ENCODE results near the gene PRKG2.

Gene PRKG2

DNA sequence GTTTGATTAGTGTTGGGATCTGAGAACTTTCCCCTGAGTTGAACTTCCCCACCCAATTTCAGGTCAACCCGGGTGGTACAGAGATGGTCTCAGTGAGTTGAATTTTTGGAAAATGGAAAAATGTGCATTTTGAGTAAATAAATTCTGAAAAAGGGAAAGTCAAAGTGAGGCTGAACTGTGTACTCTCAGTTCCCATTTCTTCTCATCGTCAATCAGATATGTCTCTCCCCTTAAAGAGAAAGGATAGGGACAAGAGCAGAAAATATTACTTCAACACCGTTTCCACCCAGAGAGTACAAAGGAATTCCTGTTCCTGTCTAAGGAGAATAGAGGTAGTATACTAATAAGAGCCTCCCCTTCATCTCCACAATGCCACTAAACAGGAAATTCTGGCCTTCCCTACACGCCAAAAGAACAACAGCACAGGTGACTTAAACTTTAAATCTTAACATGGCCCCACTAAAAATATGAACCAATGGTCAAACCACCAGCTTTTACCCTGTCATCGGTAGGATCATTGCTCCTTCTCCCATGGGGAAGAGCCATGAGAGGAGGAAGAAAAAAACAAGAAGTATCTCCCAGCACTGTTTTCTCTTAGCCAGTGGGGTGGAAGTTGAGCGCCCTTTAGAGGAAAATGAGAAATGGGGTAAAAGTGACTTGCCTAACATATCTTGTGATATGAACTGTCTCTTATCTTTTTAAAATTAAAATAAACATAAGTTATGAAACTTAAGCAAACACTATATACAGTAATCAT lies 154.3 kb downstream of the PRKG2 start:
- H3K27ac ChIP-seq (ENCODE audit: low read depth, low read length, severe bottlenecking), result no peak overlapping the region
- H3K4me3 ChIP-seq (ENCODE audit: extremely low read depth, insufficient read depth, low read length, poor library complexity, severe bottlenecking), result no peak overlapping the region
- H3K36me3 ChIP-seq (ENCODE audit: control insufficient read depth, insufficient read depth, low read length), result no peaks in the 10 kb centered on the region
- no CpG with 5 or more reads among the region's 6 CpGs for WGBS, 2 experiments (ENCODE audit: insufficient coverage in 2 of 2)
- H3K9me3 ChIP-seq (ENCODE audit: control insufficient read depth, low read length), result no peaks in the 10 kb centered on the region
- H3K4me1 ChIP-seq (ENCODE audit: control insufficient read depth, insufficient read depth, low read length, poor library complexity, severe bottlenecking), result no peaks in the 10 kb centered on the region

DNA sequence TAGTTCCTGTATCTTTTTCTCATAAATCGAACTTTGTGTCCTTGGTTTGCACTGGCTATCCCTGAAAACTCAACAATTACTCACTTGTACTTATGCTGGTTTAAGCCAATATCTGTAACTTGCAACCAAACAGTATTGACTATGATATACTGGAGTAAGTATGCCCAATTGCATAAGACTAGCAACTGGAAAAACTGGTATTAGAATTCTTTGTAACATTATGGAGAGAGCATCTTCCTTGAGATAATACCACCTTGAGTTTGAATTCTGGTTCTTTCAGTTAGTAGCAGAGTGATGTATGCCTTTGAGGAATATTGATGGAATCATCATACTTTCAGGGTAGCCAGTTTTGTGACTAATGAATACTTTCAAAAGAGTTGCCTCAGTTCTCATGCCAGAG lies 156.4 kb downstream of the PRKG2 start:
- H3K4me1 ChIP-seq (ENCODE audit: control insufficient read depth, insufficient read depth, low read length, poor library complexity, severe bottlenecking), result no peaks in the 10 kb centered on the region

DNA sequence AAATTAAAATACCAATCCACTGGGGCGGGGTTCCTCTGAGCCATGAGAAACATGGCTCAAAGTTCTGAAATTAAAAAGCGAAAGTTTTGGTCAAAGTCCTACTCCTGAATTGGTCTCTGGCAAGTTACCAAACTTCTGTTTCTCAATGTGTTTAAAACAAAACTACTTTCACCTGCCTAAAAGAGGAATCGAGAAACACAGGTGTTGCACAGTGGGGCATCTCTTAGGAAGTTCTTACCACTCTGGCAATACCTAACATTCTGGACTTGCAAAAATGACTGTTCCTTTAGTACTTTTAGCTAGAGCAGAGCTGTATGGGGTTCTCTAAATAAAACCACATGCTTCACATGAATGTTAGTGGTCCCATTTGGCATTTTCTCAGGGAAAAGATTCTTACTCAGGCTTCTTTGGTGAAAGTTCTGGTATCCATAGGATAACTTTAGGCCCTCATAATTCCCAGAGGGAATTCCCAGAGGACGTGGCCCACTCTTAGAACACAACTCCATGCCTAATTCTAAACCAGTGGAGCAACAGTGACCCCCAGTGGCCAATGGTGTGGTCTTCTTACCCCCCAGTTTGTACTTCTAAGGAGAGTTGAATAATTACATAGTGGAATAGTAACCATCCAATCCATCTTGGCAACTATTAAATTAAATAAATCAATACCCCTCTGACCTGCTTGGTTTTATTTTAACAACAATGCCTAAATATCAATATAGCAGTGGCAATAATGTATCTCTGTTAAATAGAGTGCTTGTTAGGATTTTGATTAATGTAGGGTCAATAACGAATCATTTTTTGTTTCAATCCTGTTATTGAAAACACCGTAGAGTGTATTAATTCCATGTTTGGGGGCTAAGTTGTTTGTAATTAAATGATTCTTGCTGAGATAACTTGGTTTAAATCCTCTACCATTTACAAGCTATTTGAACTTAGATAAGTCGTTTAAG lies 162.6 kb downstream of the PRKG2 start:
- H3K9me3 ChIP-seq (ENCODE audit: control insufficient read depth, low read length), result no peaks in the 10 kb centered on the region
- H3K4me3 ChIP-seq (ENCODE audit: extremely low read depth, insufficient read depth, low read length, poor library complexity, severe bottlenecking), result no peak overlapping the region
- no peaks in the 10 kb centered on the region for H3K4me1 ChIP-seq (ENCODE audit: control insufficient read depth, insufficient read depth, low read length, poor library complexity, severe bottlenecking)
- 53 to 77% methylated on average over 3 of the region's 7 CpGs for WGBS, 2 experiments (ENCODE audit: insufficient coverage in 2 of 2)
- no peak overlapping the region for H3K27ac ChIP-seq (ENCODE audit: low read depth, low read length, severe bottlenecking)
- no peaks in the 10 kb centered on the region for H3K36me3 ChIP-seq (ENCODE audit: control insufficient read depth, insufficient read depth, low read length)

More for the DNA sequence above, 156.4 kb downstream of the PRKG2 start:
- Histone ChIP-seq H3K4me3 (ENCODE audit: extremely low read depth, insufficient read depth, low read length, poor library complexity, severe bottlenecking) (no peak overlapping the region), H3K27ac (ENCODE audit: low read depth, low read length, severe bottlenecking) (no peak overlapping the region), H3K9me3 (ENCODE audit: control insufficient read depth, low read length) (no peaks in the 10 kb centered on the region), H3K36me3 (ENCODE audit: control insufficient read depth, insufficient read depth, low read length) (no peaks in the 10 kb centered on the region)
- 50% methylated on average over 1 of the region's 1 CpG; no CpG with 5 or more reads in 1 of the 2 experiments for WGBS, 2 experiments (ENCODE audit: insufficient coverage in 2 of 2)

DNA sequence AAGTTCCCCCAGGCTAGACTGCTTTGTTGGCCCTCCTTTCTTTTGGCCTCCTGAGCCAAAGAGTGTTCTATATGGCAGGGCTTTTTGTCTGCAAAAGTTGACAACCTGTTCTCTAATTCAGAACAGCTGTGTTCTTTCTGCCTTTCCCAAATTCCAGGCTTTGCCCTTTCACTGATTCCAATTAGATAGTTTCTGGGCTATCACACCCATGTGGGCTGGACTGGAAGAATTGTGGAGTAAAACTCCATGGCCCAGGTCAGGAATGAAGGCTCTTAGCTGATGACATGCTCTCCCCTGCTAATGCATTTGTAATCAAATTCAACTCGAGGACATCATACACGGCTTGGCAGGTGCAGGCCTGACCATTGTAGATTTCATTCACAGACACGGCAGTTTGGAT lies 165.1 kb downstream of the PRKG2 start:
- H3K4me3 ChIP-seq (ENCODE audit: extremely low read depth, insufficient read depth, low read length, poor library complexity, severe bottlenecking), result no peak overlapping the region
- 90 to 93% methylated on average over 3 of the region's 3 CpGs for WGBS, 2 experiments (ENCODE audit: insufficient coverage in 2 of 2)

DNA sequence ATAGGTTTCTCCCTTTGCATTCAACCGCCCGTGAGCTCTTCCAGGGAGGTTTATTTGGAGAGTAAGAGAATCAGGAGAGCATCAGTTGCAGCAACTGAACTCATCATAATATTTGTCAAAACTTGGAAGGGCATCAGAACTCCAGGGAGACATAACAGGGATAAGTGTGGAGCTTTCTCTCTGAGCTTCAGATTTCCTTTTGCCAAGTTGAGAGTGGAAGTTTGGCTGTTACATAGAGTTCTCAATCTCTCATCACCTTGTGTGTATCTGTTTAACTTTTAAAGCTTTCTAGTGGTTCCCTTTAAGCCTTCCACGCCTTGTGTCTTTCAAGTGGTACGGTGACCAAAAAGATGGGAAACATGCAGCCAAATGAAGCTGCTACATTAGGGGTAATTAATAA lies 165.7 kb downstream of the PRKG2 start:
- Histone ChIP-seq H3K9me3 (ENCODE audit: control insufficient read depth, low read length) (no peaks in the 10 kb centered on the region), H3K27ac (ENCODE audit: low read depth, low read length, severe bottlenecking) (no peak overlapping the region), H3K36me3 (ENCODE audit: control insufficient read depth, insufficient read depth, low read length) (no peaks in the 10 kb centered on the region), H3K4me3 (ENCODE audit: extremely low read depth, insufficient read depth, low read length, poor library complexity, severe bottlenecking) (no peak overlapping the region), H3K4me1 (ENCODE audit: control insufficient read depth, insufficient read depth, low read length, poor library complexity, severe bottlenecking) (no peaks in the 10 kb centered on the region)
- 100% methylated on average over 1 to 2 of the region's 4 CpGs for WGBS, 2 experiments (ENCODE audit: insufficient coverage in 2 of 2)

More for the DNA sequence above, 165.1 kb downstream of the PRKG2 start:
- Histone ChIP-seq H3K27ac (ENCODE audit: low read depth, low read length, severe bottlenecking) (no peak overlapping the region), H3K4me1 (ENCODE audit: control insufficient read depth, insufficient read depth, low read length, poor library complexity, severe bottlenecking) (no peaks in the 10 kb centered on the region), H3K36me3 (ENCODE audit: control insufficient read depth, insufficient read depth, low read length) (no peaks in the 10 kb centered on the region), H3K9me3 (ENCODE audit: control insufficient read depth, low read length) (no peaks in the 10 kb centered on the region)

GRCh38 chr4:81042578-81043365 lies 172.2 kb downstream of the PRKG2 start:
- no peak overlapping the region for H3K27ac ChIP-seq (ENCODE audit: low read depth, low read length, severe bottlenecking)
- H3K9me3 ChIP-seq (ENCODE audit: control insufficient read depth, low read length), result no peaks in the 10 kb centered on the region
- peaks cover 5% of the 10 kb centered on the region for H3K4me1 ChIP-seq (ENCODE audit: control insufficient read depth, insufficient read depth, low read length, poor library complexity, severe bottlenecking)
- whole genome bisulfite sequencing, 2 experiments (ENCODE audit: insufficient coverage in 2 of 2), result 89 to 100% methylated on average over 1 to 2 of the region's 5 CpGs
- H3K36me3 ChIP-seq (ENCODE audit: control insufficient read depth, insufficient read depth, low read length), result no peaks in the 10 kb centered on the region
- H3K4me3 ChIP-seq (ENCODE audit: extremely low read depth, insufficient read depth, low read length, poor library complexity, severe bottlenecking), result no peak overlapping the region

DNA sequence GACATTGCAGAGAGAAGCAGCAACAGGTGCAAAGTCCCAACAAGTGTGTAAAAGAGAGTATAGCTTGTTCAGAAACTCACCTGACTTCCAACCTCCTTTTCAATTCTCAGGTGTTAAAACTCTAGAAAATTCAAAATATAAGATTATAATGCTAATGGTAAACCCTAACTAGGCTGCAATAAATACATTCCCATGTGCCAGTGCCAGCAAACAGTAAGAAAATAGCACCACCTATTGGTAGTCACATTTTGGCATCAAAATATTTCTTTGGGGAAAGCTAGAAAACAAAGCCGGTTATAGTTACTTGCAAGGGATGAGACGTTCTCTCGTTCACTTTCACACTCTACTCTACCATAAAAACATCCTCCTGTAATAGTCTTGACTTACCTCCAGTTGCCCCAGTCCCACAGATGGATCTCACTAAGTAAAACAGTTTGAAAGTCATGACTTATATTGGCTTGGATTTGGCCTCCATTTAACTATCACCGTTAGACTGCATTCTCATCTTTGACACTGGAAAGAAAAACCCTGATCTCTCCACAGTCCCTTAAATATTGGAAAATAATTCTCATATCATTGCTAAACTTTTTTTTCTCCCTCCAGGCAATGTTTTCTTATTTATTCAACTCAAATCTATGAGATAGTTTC lies 174.9 kb downstream of the PRKG2 start:
- Histone ChIP-seq H3K36me3 (ENCODE audit: control insufficient read depth, insufficient read depth, low read length) (no peaks in the 10 kb centered on the region), H3K9me3 (ENCODE audit: control insufficient read depth, low read length) (no peaks in the 10 kb centered on the region)
- 22 to 40% methylated on average over 3 of the region's 4 CpGs for WGBS, 2 experiments (ENCODE audit: insufficient coverage in 2 of 2)

DNA sequence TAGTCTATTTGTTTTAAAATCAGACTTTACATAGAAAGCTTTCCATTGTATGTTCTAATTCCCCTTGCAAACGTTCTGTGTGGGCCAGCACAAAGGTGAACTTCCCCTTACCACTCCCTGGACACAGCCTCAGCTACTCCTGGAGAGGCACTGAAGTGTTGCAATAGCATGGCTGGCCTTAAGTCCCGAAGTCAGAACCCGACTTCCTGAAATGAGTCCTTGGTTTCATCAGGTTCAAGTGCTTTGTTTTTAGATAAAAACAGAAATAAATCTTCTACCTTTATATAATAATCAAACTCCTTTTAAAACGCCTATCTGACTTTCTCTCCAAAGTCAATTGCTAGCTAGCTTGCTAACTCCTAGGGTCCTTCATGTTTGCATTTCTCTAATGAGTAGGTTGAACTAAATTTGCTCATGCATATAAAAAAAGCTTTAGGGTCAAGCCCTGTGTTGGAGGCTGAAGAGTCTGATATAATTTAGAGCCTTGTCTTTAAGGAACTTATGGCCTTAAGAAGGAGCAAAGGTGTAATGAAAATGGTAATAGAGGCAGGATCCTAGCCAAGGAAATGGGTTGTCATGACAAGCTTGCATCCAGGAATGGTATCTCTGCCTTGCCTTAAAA lies 175.6 kb downstream of the PRKG2 start:
- H3K27ac ChIP-seq (ENCODE audit: low read depth, low read length, severe bottlenecking), result no peak overlapping the region
- H3K4me1 ChIP-seq (ENCODE audit: control insufficient read depth, insufficient read depth, low read length, poor library complexity, severe bottlenecking), result peaks cover 5% of the 10 kb centered on the region
- no peaks in the 10 kb centered on the region for H3K9me3 ChIP-seq (ENCODE audit: control insufficient read depth, low read length)
- H3K4me3 ChIP-seq (ENCODE audit: extremely low read depth, insufficient read depth, low read length, poor library complexity, severe bottlenecking), result no peak overlapping the region
- no peaks in the 10 kb centered on the region for H3K36me3 ChIP-seq (ENCODE audit: control insufficient read depth, insufficient read depth, low read length)
- WGBS, 2 experiments (ENCODE audit: insufficient coverage in 2 of 2), result no CpG with 5 or more reads among the region's 4 CpGs

More for the DNA sequence above, 174.9 kb downstream of the PRKG2 start:
- no peak overlapping the region for H3K27ac ChIP-seq (ENCODE audit: low read depth, low read length, severe bottlenecking)
- H3K4me1 ChIP-seq (ENCODE audit: control insufficient read depth, insufficient read depth, low read length, poor library complexity, severe bottlenecking), result peaks cover 5% of the 10 kb centered on the region
- H3K4me3 ChIP-seq (ENCODE audit: extremely low read depth, insufficient read depth, low read length, poor library complexity, severe bottlenecking), result no peak overlapping the region

- no CpG with 5 or more reads among the region's 1 CpG for whole genome bisulfite sequencing, 2 experiments (ENCODE audit: insufficient coverage in 2 of 2)
- Histone ChIP-seq H3K27ac (ENCODE audit: low read depth, low read length, severe bottlenecking) (no peak overlapping the region), H3K9me3 (ENCODE audit: control insufficient read depth, low read length) (no peaks in the 10 kb centered on the region), H3K4me3 (ENCODE audit: extremely low read depth, insufficient read depth, low read length, poor library complexity, severe bottlenecking) (no peak overlapping the region), H3K4me1 (ENCODE audit: control insufficient read depth, insufficient read depth, low read length, poor library complexity, severe bottlenecking) (peaks cover 5% of the 10 kb centered on the region), H3K36me3 (ENCODE audit: control insufficient read depth, insufficient read depth, low read length) (no peaks in the 10 kb centered on the region)
Measured at GRCh38 chr4:81038636-81039350, 176.2 kb downstream of the PRKG2 start.

Data from mesodermal cell (in vitro differentiated cells).